ENCODE measurements around the gene WNT3A.

- TF ChIP-seq CTCF (IDR thresholded peaks at IDR 0.05) (no peak), POLR2A (IDR thresholded peaks at IDR 0.05) (no peak)
These were observed 7.4 kb downstream of the WNT3A start for GRCh38 chr1:228013935-228014930.

Data from esophagus squamous epithelium (tissue), 4 donors.